Stimulated activated CD4-positive, alpha-beta T cell treated with anti-CD3 and anti-CD28 coated beads, Interleukin-15, amount 100 ng/mL, for 1 hour (primary cell): Measurements from ENCODE around the gene RBM47.
A peak's percentile ranks its signal among the peaks of the same experiment; 100 is the strongest.
"Not testable (repeated sequence)": the region's sequence is repeated elsewhere in the genome, so short reads cannot be mapped to it uniquely, and the experiment has no call there.

Source experiments
- DNase-seq, 2 donors: peaks; one replicate each; pipeline ENCODE4 v3.0.0-alpha.2; 2020; ENCODE audit warnings: low read depth in 1 of 2, low spot score in 1 of 2

RBM47 gene

DNA sequence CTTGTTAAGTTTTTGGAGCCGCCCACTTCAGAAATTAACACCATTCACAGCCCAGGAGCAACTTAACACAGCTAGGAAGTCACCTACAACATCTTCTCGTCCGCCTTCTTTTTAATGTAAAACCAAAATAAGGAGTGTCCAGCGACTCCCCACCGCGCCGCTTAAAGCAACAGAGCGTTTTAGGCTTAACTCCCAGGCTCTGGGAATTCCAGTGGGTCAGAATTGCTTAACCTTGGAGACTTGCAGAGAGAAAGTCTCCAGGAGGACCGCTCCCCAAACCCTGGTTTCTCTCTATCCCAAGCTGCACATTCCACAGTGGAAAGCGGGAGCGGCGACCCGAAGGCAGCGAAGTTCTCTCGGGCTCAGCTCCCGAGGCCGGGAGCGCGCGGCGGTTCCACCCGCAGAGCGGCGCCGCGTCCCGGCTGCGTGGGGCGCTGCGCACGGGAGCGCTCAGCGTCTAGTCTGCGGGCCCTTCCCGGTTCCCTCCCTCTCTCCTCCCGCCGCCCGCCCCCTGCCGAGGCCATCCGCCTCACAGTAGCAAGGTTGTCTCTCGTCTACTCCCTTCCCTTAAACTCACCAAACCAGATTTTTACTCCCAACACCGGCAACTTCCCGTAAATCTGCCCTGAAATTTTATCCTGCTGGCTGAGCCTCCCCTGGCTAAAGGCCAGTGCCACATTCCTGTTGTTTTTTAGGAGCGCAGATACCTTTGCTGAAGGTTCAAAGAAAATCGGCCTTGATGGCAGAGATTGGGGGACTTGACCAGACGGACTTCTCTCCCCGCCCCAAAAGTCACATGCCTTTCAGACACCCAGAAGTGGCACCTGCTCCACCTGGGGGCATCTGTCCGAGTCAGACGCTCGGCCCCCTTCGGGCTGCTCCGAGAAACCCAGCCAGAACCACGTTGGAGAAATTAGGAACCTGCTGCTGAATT lies at the start of gene RBM47:
RBM47 (minus strand) TSS at position 464 of the 934 bp plus-strand sequence. CDS start 190,971 bp downstream, outside the sequence.
- DNase-seq: peak in 1 of 2 donors; percentile 14

GRCh38 chr4:40678421-40678820 lies 48.8 kb upstream of the RBM47 start:
- DNase-seq: no peak

- DNase-seq: no peak
Measured at GRCh38 chr4:40675166-40675565, 45.5 kb upstream of the RBM47 start.

DNA sequence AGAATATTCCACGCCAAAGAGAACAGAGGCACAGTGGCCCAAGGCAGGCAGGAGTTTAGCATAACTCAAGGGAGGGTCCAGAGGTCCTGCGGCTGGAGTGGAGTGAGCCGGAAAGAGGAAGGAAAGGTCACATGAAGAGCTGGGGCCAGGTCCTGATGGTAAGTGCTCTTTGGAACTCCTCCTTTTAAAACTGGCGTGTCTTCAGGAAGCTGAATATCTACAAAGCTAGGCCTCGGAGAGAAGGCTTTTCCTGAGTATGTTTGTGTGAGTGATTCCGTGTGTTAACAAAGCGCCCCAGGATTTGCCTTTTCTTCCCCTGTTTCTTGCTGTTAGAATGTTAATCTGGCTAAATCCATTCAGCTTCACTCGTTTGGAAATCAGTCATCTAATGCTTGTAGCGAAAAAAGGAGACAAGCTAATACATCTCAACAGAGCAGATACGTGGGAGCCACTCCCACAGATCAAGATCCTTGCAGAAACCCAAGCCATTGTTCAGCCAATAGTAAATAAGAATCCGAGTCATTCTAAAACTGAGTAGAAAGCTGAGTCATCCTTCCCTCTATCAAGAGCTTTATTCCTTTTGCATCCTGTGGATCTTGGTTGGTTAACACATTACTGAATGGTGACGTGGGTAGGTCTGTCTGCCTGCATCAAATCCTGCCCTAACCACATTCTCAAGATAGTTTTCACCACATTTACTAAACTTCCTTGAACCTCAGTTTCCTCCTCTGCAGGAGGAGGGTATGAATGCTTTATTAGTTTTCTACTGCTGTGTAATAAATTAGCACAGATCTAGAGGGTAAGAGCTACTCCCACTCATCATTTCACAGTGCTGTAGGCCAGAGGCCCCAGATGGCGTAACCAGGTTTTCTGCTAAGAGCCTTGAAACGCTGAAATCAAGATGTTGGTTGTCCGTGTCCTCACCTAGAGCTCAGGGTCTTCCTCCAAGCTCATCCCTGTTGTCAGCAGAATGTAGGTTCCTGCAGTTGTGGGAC lies 43.2 kb upstream of the RBM47 start:
- no peak for DNase-seq

GRCh38 chr4:40669504-40669903 lies 39.8 kb upstream of the RBM47 start:
- DNase-seq: no peak

DNA sequence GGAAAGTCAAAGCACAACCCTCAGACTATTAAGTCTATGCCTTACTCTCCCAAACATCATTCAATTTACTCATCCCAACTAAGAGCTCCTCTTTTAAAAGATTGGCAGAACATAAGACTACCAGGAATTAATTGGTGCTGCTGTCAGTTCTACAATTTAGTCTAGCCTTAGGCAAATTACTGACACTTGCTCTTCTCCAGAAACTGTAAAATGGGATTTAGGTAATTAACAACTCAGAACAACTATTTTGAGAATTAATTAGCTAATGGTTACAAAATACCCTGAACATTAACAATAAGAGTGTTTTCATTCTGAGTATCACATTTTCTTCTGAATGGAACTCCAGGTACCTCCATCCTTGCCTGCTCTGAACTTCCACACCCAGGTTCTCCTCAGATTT lies 36.2 kb upstream of the RBM47 start:
- DNase-seq: no peak

DNA sequence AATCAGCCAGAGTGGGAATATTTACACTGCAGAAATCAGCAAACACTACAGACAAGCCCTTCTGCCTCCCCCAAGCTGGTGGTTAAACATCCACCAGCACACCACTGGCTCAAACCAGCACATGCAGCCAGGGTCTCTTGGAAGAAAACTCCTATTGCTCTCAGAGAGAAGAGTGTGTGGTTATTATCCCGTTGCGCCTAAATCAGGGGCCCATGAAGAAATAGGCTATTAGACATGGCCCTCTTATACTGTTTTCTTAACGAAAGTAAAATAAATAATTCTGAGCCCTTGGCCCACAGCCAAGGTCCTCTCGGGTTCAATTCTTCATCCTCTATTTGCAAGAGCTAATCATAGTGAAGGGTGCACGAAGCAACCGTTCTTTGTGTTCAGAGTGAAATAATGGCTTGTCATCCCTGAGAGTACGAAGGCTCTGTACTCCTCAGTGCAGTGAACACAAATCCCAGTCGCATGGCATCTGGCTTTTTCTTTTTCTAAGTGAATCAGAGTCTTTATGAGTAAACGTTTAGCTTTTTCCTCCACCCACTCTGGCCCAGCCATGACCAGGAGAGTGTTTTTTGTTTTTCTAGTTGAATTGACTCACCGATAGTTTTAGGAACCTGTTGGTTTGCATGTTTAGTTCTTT lies 33.4 kb upstream of the RBM47 start:
- DNase-seq: no peak

GRCh38 chr4:40661803-40662202 lies 32.1 kb upstream of the RBM47 start:
- DNase-seq: no peak

- no peak for DNase-seq
Measured at GRCh38 chr4:40656201-40656863, 26.7 kb upstream of the RBM47 start.

DNA sequence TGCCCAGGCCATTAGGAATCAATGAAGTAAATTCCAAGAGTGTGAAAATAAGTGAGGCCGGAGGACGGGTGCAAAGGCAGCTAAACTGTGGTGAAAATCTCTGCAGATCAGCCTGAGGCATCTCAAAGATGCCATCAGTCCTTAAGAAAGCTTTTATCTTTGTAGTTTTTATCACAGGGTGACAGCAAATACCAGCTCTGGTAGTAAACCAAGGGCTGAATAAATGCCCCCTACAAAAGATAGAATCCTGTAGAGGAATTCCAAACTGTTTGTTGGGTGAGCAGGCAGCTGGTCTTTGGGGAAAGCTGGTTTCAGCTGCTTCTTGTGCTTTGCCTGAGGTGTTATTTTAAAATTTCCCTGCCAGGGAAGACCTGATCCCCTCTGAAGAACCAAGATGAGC lies 21.6 kb upstream of the RBM47 start:
- no peak for DNase-seq

DNA sequence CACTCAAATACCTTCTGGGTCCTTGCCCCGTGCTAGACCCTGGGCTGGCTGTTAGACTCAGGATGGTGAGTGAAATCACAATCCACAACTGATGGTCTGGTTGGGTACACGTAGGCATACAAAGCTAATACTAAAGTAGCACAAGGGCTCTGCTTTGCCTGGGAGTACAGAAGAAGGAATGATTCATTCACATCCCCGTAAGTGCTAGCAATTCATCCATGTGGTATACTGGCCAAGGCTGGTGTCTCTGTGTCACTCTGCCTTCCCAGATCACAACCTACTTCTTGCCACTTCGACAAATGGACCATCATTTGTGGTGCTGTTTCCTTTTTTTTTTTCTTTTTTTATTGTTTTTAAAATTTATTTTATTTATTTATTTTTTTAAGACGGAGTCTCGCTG lies 19.7 kb upstream of the RBM47 start:
- DNase-seq: no peak

GRCh38 chr4:40648742-40649281 lies 19.1 kb upstream of the RBM47 start:
- no peak for DNase-seq

- no peak for DNase-seq
Measured at GRCh38 chr4:40648131-40648530, 18.5 kb upstream of the RBM47 start.

- DNase-seq: no peak
Measured at GRCh38 chr4:40645586-40645985, 15.9 kb upstream of the RBM47 start.

DNA sequence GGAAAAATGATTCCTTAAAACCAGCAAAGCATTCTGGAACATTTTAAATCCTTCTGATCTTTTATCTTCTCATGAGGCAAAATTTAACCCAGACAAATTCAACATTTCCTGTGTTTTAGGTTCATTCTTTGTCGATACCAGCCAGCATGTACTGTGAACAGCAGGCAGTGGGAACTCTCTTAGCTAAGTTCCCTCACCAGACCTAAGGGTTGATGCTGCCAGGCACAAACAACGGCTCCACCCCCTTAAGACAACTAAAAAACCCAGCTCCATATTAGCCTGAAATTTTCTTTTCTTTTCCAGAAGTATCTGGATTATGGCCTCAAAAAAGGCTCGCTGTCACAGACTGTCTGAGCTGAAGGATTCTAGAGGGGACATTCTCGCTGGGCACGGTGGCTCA lies 2.4 kb upstream of the RBM47 start:
- no peak for DNase-seq

GRCh38 chr4:40630335-40631021 lies 814 bp upstream of the RBM47 start:
- no peak for DNase-seq

DNA sequence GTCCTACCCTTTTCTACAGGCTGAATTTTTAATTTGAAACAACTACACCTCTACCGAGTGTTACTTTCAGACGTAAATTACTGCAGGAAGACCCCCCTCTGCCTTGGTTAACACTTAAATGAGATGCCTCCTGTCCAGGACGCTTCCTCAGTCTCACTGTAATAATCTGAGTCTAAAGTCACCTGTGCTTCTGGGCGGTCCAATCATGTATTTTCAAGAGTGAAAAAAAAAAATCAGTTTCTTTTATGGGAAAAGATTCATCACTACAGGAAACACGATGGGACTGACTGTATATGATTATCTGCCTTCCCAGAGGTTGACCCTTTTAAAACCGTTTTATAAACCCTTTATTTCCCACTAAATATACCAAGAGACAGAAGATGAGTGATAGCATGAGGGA lies 776 bp downstream of the RBM47 start:
- no peak for DNase-seq

DNA sequence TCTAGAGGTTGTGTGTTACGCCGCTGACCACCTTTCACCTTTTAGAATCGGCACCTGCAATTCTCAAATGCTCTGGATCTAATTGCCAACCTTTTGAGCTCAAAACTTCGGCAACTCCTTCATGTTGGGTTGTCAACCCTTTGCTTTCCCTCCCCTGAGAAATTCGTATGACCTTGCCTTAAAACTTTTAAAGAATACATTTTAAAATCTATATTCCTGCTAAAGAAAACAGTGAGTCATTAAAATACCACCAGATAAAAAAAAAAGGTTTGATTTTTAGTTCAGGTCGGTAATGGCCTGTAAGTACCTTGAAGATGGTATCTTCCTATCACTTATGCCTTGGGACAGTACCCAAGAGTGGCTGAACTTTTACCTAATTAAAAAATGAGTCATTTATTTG lies 1.3 kb downstream of the RBM47 start:
- DNase-seq: not testable (repeated sequence)

DNA sequence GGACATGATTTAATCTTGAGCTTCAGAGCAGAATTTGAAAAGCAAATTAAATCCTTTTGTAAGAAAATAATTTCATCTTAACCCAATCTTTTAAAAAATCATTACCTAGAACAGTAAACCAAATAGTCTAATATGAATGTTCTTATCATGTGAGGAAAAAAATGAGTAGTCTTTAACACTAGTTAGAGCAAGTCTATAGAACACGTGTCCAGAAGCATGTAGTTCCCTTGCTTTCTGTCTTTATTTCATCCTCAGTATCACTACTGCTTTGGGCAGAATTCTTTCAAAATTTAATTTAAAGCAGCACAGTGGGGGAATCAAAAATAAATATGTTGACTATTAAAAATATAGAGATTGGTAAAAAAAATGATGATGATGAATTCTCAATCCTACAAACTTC lies 2.1 kb downstream of the RBM47 start:
- DNase-seq: no peak
